Mesendoderm (in vitro differentiated cells): ENCODE results near the gene ISM1.

Source experiments
- DNase-seq: peaks from one replicate; pipeline ENCODE4 v3.0.0; 2013
- H2AK5ac ChIP-seq: 2 replicates; pipeline ENCODE4 v1.6.1; 2013; ENCODE audit warnings: low read length, inconsistent platforms
- H2BK120ac ChIP-seq: 2 replicates; pipeline ENCODE4 v1.6.1; 2013; ENCODE audit warnings: low read depth, mild to moderate bottlenecking, low read length, moderate library complexity, mixed read lengths
- H2BK15ac ChIP-seq: replicated peaks from 2 replicates; pipeline ENCODE4 v1.6.1; 2013; ENCODE audit warnings: low read depth, mild to moderate bottlenecking, moderate library complexity
- H2BK5ac ChIP-seq: 2 replicates; pipeline ENCODE4 v1.6.1; 2013; ENCODE audit warnings: low read length, inconsistent platforms
- H3K18ac ChIP-seq: 2 replicates; pipeline ENCODE4 v1.6.1; 2013; ENCODE audit warnings: mild to moderate bottlenecking, low read length, mixed read lengths
- H3K23ac ChIP-seq: one replicate; pipeline ENCODE4 v1.6.1; 2013; ENCODE audit warnings: low read length
- H3K27ac ChIP-seq: 2 replicates; pipeline ENCODE4 v1.5.1; 2013; ENCODE audit warnings: low read depth, mild to moderate bottlenecking, inconsistent platforms, low read length, moderate library complexity
- H3K27me3 ChIP-seq: 2 replicates; pipeline ENCODE4 v1.6.1; 2013; ENCODE audit warnings: low read length, control low read depth, mild to moderate bottlenecking, inconsistent platforms; ENCODE audit not compliant: insufficient read depth, poor library complexity
- H3K36me3 ChIP-seq: 2 replicates; pipeline ENCODE4 v1.6.1; 2013; ENCODE audit warnings: low read length, inconsistent platforms; ENCODE audit not compliant: control insufficient read depth, insufficient read depth
- H3K4ac ChIP-seq: one replicate; pipeline ENCODE4 v1.6.1; 2013; ENCODE audit warnings: low read depth, mild to moderate bottlenecking, low read length, moderate library complexity
- H3K4me1 ChIP-seq: 2 replicates; pipeline ENCODE4 v1.6.1; 2013; ENCODE audit warnings: low read depth, low read length, inconsistent platforms; ENCODE audit not compliant: control insufficient read depth
- H3K4me2 ChIP-seq: 2 replicates; pipeline ENCODE4 v1.6.1; 2013; ENCODE audit warnings: low read length
- H3K4me3 ChIP-seq: 2 replicates; pipeline ENCODE4 v1.5.1; 2013; ENCODE audit warnings: mild to moderate bottlenecking, low read length
- H3K56ac ChIP-seq: one replicate; pipeline ENCODE4 v1.6.1; 2013; ENCODE audit warnings: low read length
- H3K79me1 ChIP-seq: 2 replicates; pipeline ENCODE4 v1.6.1; 2013; ENCODE audit warnings: low read length, inconsistent platforms
- H3K79me2 ChIP-seq: 2 replicates; pipeline ENCODE4 v1.6.1; 2013; ENCODE audit warnings: mild to moderate bottlenecking, low read length; ENCODE audit not compliant: control insufficient read depth, insufficient read depth
- H3K9ac ChIP-seq: 2 replicates; pipeline ENCODE4 v1.6.1; 2013; ENCODE audit warnings: low read length, inconsistent platforms
- H4K5ac ChIP-seq: one replicate; pipeline ENCODE4 v1.6.1; 2013; ENCODE audit warnings: low read length
- H4K8ac ChIP-seq: one replicate; pipeline ENCODE4 v1.6.1; 2013; ENCODE audit warnings: low read depth, mild to moderate bottlenecking, control low read depth, low read length, moderate library complexity
- WGBS: extraction: QIAGEN DNeasy Blood & Tissue Kit; methylation state at CpG from one replicate; pipeline ENCODE4 v1.1.7; 2013; ENCODE audit warnings: low lambda C conversion rate, missing lambda C conversion rate; ENCODE audit not compliant: insufficient coverage; ENCODE audit errors: extremely low coverage; 5-methylcytosine and 5-hydroxymethylcytosine counted together

Gene ISM1

GRCh38 chr20:13280609-13281324, 59.7 kb downstream of the ISM1 start:
- Histone ChIP-seq H3K79me2 (no peaks in the 10 kb centered on the region), H2BK5ac (no peak overlapping the region), H2AK5ac (no peak overlapping the region), H3K4me3 (no peak overlapping the region), H3K23ac (no peak overlapping the region), H2BK120ac (no peak overlapping the region), H3K56ac (no peak overlapping the region), H2BK15ac (no peak overlapping the region), H3K36me3 (no peaks in the 10 kb centered on the region), H3K4me2 (no peak overlapping the region), H3K27me3 (no peaks in the 10 kb centered on the region), H4K5ac (no peak overlapping the region), H3K4me1 (no peaks in the 10 kb centered on the region), H3K9ac (no peak overlapping the region), H3K79me1 (no peaks in the 10 kb centered on the region), H3K18ac (no peak overlapping the region), H3K4ac (no peak overlapping the region), H3K27ac (no peak overlapping the region), H4K8ac (no peak overlapping the region)
- DNase-seq = no peak
- WGBS = no CpG with 5 or more reads among the region's 2 CpGs

GRCh38 chr20:13283869-13284829, 63.1 kb downstream of the ISM1 start:
- H2BK120ac ChIP-seq = no peak overlapping the region
- H3K9ac ChIP-seq = no peak overlapping the region
- H4K5ac ChIP-seq = no peak overlapping the region
- H3K4ac ChIP-seq = no peak overlapping the region
- no peaks in the 10 kb centered on the region for H3K79me1 ChIP-seq
- WGBS = no CpG with 5 or more reads among the region's 14 CpGs
- H3K27me3 ChIP-seq = no peaks in the 10 kb centered on the region
- H3K27ac ChIP-seq = no peak overlapping the region
- no peak overlapping the region for H2BK15ac ChIP-seq
- H3K4me2 ChIP-seq = no peak overlapping the region
- H3K4me3 ChIP-seq = no peak overlapping the region
- H2AK5ac ChIP-seq = no peak overlapping the region
- H3K79me2 ChIP-seq = no peaks in the 10 kb centered on the region
- DNase-seq = no peak
- H4K8ac ChIP-seq = no peak overlapping the region
- H3K36me3 ChIP-seq = no peaks in the 10 kb centered on the region
- H3K56ac ChIP-seq = no peak overlapping the region
- no peaks in the 10 kb centered on the region for H3K4me1 ChIP-seq
- H3K23ac ChIP-seq = no peak overlapping the region
- H3K18ac ChIP-seq = no peak overlapping the region
- H2BK5ac ChIP-seq = no peak overlapping the region

- no peak overlapping the region for H3K4me2 ChIP-seq
- H3K18ac ChIP-seq = no peak overlapping the region
- H2BK5ac ChIP-seq = no peak overlapping the region
- H3K27ac ChIP-seq = no peak overlapping the region
- H3K79me2 ChIP-seq = no peaks in the 10 kb centered on the region
- no peak overlapping the region for H4K5ac ChIP-seq
- H3K4me1 ChIP-seq = no peaks in the 10 kb centered on the region
- no peak overlapping the region for H3K56ac ChIP-seq
- no peak for DNase-seq
- H3K4me3 ChIP-seq = no peak overlapping the region
- H2BK15ac ChIP-seq = no peak overlapping the region
- H3K4ac ChIP-seq = no peak overlapping the region
- WGBS = no CpG with 5 or more reads among the region's 1 CpG
- no peaks in the 10 kb centered on the region for H3K79me1 ChIP-seq
- no peak overlapping the region for H2BK120ac ChIP-seq
- H3K27me3 ChIP-seq = no peaks in the 10 kb centered on the region
- H3K23ac ChIP-seq = no peak overlapping the region
- no peak overlapping the region for H3K9ac ChIP-seq
- no peak overlapping the region for H4K8ac ChIP-seq
- no peaks in the 10 kb centered on the region for H3K36me3 ChIP-seq
- no peak overlapping the region for H2AK5ac ChIP-seq
Measured at GRCh38 chr20:13284830-13285229, 63.8 kb downstream of the ISM1 start.

GRCh38 chr20:13285408-13285807, 64.3 kb downstream of the ISM1 start:
- Histone ChIP-seq H3K4me1 (no peaks in the 10 kb centered on the region), H3K9ac (no peak overlapping the region), H3K4me3 (no peak overlapping the region), H3K79me2 (no peaks in the 10 kb centered on the region), H3K36me3 (no peaks in the 10 kb centered on the region), H3K4ac (no peak overlapping the region), H2AK5ac (no peak overlapping the region), H3K18ac (no peak overlapping the region), H3K27me3 (no peaks in the 10 kb centered on the region), H2BK15ac (no peak overlapping the region), H3K56ac (no peak overlapping the region), H2BK120ac (no peak overlapping the region), H2BK5ac (no peak overlapping the region), H3K27ac (no peak overlapping the region), H3K79me1 (no peaks in the 10 kb centered on the region), H3K4me2 (no peak overlapping the region), H4K8ac (no peak overlapping the region), H3K23ac (no peak overlapping the region), H4K5ac (no peak overlapping the region)
- WGBS = no CpG with 5 or more reads among the region's 6 CpGs
- no peak for DNase-seq

- H3K23ac ChIP-seq = no peak overlapping the region
- H2AK5ac ChIP-seq = no peak overlapping the region
- H3K36me3 ChIP-seq = no peaks in the 10 kb centered on the region
- H3K27me3 ChIP-seq = no peaks in the 10 kb centered on the region
- H2BK5ac ChIP-seq = no peak overlapping the region
- H3K4me3 ChIP-seq = no peak overlapping the region
- H3K4me2 ChIP-seq = no peak overlapping the region
- no peaks in the 10 kb centered on the region for H3K79me1 ChIP-seq
- no peak overlapping the region for H2BK15ac ChIP-seq
- no peak overlapping the region for H2BK120ac ChIP-seq
- no peak overlapping the region for H3K56ac ChIP-seq
- no peaks in the 10 kb centered on the region for H3K4me1 ChIP-seq
- H4K5ac ChIP-seq = no peak overlapping the region
- H3K27ac ChIP-seq = no peak overlapping the region
- no peaks in the 10 kb centered on the region for H3K79me2 ChIP-seq
- H3K18ac ChIP-seq = no peak overlapping the region
- no peak overlapping the region for H3K4ac ChIP-seq
- no peak overlapping the region for H4K8ac ChIP-seq
- H3K9ac ChIP-seq = no peak overlapping the region
- no peak for DNase-seq
- no CpG with 5 or more reads among the region's 5 CpGs for WGBS
Measured at GRCh38 chr20:13286052-13286451, 65.0 kb downstream of the ISM1 start.
